ENCODE measurements around the gene COA1.
A peak's percentile ranks its signal among the peaks of the same experiment; 100 is the strongest.

Gene COA1

GRCh38 chr7:43594020-43594419 lies 135.3 kb downstream of the COA1 start:
- ChIA-PET CTCF (interaction anchor here (0.6 to 7.2 kb wide), 3 partner anchors 11 to 244 kb away, joined by 3 to 30 read pairs (median 4); partner anchors contain the start of gene STK17A), POLR2A (interaction anchor here (0.7 to 1.8 kb wide), 2 partner anchors 11 to 22 kb away, joined by 4 to 8 read pairs; partner anchors contain the start of gene STK17A)
- no peak for TF ChIP-seq CTCF (IDR thresholded peaks at IDR 0.05; ENCODE audit: control extremely low read depth, extremely low read depth, low read depth, missing control alignments)
- no peak for DNase-seq (ENCODE audit: extremely low spot score)

GRCh38 chr7:43593010-43593409 lies 136.3 kb downstream of the COA1 start:
- ChIA-PET POLR2A (no interaction called here), CTCF (interaction anchor here (3.5 kb wide), 1 partner anchor 11 kb away, joined by 33 read pairs; the partner anchor contains the start of gene STK17A)
- DNase-seq (ENCODE audit: extremely low spot score): no peak
- no peak for TF ChIP-seq CTCF (IDR thresholded peaks at IDR 0.05; ENCODE audit: control extremely low read depth, extremely low read depth, low read depth, missing control alignments)

GRCh38 chr7:43592326-43592725 lies 137.0 kb downstream of the COA1 start:
- CTCF ChIA-PET: interaction anchor here (1.2 to 3.5 kb wide), 3 partner anchors 10 to 56 kb away, joined by 3 to 33 read pairs (median 3); partner anchors contain the start of gene STK17A
- POLR2A ChIA-PET: no interaction called here
- TF ChIP-seq CTCF (IDR thresholded peaks at IDR 0.05; ENCODE audit: control extremely low read depth, extremely low read depth, low read depth, missing control alignments): no peak
- DNase-seq (ENCODE audit: extremely low spot score): no peak

GRCh38 chr7:43591558-43592180 lies 137.7 kb downstream of the COA1 start:
- TF ChIP-seq CTCF (IDR thresholded peaks at IDR 0.05; ENCODE audit: control extremely low read depth, extremely low read depth, low read depth, missing control alignments): no peak
- DNase-seq (ENCODE audit: extremely low spot score): no peak
- POLR2A ChIA-PET: interaction anchor here (1.5 kb wide), 2 partner anchors 9 to 57 kb away, joined by 4 to 6 read pairs; partner anchors contain the start of gene STK17A
- CTCF ChIA-PET: interaction anchor here (1.2 to 3.5 kb wide), 4 partner anchors 10 to 56 kb away, joined by 3 to 33 read pairs (median 3); partner anchors contain the start of gene STK17A

- POLR2A ChIA-PET: interaction anchor here (1.5 kb wide), 2 partner anchors 8 to 58 kb away, joined by 4 to 6 read pairs; partner anchors contain the start of gene STK17A
- CTCF ChIA-PET: interaction anchor here (1.0 to 3.5 kb wide), 5 partner anchors 9 to 109 kb away, joined by 3 to 33 read pairs (median 3); partner anchors contain the start of gene STK17A
- peak; percentile 58 for DNase-seq (ENCODE audit: extremely low spot score)
- TF ChIP-seq CTCF (IDR thresholded peaks at IDR 0.05; ENCODE audit: control extremely low read depth, extremely low read depth, low read depth, missing control alignments): no peak
Measured at GRCh38 chr7:43590862-43591557, 138.3 kb downstream of the COA1 start.

- POLR2A ChIA-PET: no interaction called here
- no peak for TF ChIP-seq CTCF (IDR thresholded peaks at IDR 0.05; ENCODE audit: control extremely low read depth, extremely low read depth, low read depth, missing control alignments)
- CTCF ChIA-PET: interaction anchor here (0.9 to 3.5 kb wide), 2 partner anchors 8 to 28 kb away, joined by 3 to 33 read pairs; partner anchors contain the start of gene STK17A
- DNase-seq (ENCODE audit: extremely low spot score): no peak
Measured at GRCh38 chr7:43589728-43590127, 139.6 kb downstream of the COA1 start.

Measured in GM10248 (cell line).